ENCODE measurements around the gene BCAN.
A peak's percentile ranks its signal among the peaks of the same experiment; 100 is the strongest.

The BCAN gene

DNA sequence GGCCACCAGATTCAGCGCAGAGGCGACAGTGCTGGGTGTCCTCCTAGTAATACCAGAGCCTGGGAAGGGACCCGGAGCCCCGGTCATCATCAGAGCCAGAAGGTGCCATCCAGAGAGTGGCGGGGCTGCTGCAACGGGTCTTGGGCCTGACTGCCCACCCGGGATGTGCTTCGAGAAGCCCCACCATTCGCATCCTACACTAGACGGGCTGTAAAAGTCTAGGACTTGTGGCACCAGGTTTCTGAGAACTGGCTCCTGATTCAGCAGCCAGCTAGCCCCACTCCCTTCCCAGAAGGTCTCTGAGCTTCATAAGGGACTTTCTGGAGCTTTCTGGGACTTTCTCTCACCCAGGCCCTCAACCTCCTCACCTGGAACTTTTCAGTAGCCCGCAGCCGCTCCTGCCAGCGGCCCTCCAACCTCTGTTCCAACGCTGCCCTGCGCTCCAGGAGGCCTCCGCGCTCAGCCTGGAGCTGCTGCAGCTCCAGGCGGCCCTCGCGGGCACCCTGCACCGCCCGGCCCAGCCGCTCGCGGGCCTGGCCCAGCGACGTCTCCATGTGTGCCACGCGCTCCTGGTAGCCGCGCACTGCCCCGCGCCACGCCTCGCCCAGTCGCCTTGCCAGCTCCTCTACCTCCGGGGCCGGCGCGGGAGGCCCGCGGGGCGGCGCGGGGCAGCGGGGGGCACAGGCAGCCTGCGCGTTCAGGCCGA is 34.4 kb downstream of the BCAN start:
- no peak for DNase-seq (ENCODE audit: low read depth in 2 of 2)

DNA sequence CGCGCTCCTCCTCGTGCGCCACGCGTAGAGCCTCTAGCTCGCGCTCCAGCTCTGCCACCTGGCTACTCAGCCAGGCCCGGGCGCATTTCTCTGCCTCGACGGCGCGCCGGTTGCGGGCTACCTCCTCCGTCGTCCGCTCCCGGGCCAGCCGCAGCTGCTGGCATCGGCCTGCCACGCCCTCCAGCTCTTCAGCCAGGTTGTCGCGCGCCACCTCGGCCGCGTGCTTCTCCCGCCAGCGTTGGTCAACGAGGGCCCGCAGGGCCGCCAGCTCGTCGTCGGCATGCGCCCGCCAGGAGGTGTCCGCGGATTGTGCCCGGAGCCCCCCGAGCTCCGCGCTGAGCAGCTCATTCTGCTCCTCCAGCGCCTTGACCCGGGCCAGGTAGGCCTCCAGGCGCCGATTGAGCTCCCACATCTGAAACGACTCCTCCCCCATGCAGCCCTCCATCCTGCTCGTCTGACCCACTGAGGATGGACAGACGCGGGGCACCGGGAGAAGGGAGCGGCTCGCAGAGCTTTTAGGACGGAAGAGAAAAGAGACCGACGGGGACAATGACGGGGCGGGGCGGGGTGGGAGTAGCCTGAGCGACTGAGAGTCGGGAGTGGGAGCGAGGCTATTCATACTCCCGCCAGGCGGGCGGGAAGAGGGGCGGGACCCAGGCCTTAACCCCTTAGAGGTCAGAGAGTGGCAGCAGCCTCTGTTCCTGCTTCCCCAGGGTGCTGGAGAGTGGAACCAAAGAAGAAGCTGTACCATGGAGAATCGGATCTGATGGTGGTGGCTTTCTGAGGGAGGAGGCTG is 35.1 kb downstream of the BCAN start, which contains the start of gene NES:
Gene NES (minus strand): TSS at position 588 of the 796 bp plus-strand sequence. CDS start 143 bp downstream, at position 445.
- DNase-seq (ENCODE audit: low read depth in 2 of 2) = no peak

DNA sequence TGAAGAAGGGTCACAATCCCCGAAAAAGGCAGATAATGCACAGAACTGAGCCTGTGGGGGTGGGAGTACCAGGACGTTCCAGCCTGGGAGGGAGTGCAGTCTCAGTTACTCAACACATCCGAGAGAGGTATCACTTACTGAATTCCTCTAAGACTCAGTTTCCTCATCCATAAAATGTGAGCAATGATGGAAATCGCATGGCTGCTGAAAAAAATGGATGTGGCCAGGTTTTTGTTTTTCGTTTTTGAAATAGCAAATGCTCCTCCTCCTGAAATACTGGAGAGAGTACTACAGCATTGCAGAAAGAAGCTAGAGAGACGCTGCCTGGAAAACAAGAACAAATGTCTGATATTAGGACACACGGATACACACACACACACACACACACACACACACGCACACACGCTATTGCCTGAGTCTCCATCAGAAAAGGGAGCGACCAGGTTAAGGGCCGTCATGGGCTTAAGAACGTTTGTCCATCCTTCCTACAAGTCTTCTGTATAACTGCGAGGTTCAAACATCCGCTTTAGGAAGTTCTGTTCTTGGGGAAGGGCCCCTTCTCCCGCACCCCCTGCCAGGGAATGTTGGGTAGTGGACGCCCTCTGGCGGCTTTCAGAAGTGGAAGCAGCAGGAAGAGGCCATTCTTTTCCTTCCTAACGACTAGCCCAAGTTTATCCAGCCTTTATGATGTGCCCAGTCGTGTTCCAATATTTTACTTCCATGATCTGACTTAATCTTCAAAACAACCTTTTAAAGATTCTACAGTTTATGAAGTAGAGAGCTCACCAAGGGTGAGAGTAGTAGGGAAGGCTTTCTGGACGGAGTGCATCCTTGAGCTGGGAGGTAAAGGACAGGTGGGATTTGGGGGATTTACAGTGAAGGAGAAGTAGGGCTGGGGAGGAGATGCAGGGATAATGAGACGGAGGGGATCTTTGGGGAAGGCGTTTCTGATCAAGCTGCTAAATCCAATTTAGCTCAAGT is 36.0 kb downstream of the BCAN start:
- no peak for DNase-seq (ENCODE audit: low read depth in 2 of 2)

DNA sequence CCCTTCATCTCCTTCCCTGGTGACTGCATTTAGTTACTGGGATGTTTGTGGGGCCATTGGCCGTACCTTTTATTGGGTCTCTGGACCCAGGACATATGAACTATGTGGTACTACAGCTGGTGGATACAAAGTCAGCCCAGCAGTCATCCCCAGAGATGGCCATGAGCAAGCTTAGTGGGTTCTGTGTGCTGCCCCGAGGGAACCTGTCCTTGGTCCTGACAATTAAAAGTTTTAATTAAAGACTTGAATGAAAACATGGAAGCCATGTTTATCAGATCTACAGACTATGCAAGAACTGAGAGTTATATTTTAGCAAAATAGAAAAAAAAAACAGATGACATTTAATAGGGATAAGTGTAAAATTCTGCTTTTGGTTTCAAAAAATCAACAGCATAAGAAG is 38.1 kb downstream of the BCAN start:
- no peak for DNase-seq (ENCODE audit: low read depth in 2 of 2)

DNA sequence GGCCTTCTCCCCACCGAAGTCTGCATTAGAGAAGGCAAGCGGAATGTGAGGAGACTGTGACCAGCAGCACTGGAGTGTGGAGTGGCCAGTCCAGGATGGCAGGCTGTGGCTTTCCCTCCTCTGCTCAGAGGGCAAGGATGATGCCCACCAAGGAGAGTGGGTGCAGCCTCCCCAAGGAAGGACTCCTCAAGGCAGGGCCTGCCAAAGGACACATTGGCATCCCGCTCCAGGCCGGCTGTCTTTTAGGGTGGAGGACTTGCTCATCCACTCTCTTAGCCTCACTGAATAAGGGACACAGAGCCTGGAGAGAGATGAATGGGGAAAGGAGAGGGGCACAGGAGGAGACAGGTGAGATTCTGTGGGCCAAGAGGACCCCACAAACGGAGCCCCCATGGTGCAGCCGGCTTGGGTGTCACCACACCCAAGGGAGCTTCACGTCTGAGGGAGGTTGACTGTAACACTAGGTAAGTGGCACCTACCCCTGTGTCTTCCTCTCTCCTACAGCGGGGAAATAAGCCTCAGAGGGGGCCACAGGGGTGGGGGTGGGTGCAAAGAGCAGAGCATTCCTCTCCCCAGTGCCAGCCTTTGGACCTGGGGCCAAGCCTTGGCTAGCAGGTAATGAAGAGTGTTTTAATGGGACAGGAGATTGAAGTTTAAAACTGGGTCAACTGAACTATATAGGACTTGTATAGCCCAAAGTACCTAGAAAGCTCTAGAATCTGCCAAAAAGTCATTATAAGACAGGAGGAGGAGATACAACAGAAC is 39.5 kb downstream of the BCAN start:
- DNase-seq (ENCODE audit: low read depth in 2 of 2) = no peak

DNA sequence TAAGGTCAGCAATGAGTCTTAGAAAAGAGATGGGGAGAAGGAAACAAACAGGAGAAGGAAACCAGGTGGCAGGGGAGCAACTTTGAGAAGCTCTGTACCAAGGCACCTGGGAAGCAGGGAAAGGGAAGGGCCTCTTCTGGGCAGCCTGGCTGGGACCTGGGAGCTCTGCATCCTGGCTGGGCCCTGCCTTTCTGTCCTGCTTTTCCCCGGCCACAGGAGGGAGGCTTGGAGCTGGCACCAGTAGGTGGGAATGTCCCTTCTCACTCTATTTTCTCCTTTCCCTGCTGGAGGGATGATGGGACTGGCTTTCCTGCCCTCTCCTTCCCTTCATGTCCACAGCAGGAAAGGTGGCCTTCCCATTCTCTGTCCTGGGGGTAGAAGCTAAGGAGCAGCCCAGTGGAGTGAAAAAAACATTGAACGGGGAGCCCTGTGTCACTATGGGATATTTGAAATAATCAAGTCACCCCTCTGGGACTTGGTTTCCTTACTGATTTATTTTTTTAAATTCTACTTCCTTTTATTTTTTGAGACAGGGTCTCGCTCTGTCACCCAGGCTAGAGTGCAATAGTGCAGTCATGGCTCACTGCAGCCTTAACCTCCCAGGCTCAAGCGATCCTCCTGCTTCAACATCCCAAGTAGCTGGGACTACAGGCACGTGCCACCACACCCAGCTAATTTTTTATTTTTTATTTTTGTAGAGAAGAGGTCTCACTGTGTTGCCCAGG is 40.4 kb downstream of the BCAN start:
- DNase-seq (ENCODE audit: low read depth in 2 of 2) = no peak

DNA sequence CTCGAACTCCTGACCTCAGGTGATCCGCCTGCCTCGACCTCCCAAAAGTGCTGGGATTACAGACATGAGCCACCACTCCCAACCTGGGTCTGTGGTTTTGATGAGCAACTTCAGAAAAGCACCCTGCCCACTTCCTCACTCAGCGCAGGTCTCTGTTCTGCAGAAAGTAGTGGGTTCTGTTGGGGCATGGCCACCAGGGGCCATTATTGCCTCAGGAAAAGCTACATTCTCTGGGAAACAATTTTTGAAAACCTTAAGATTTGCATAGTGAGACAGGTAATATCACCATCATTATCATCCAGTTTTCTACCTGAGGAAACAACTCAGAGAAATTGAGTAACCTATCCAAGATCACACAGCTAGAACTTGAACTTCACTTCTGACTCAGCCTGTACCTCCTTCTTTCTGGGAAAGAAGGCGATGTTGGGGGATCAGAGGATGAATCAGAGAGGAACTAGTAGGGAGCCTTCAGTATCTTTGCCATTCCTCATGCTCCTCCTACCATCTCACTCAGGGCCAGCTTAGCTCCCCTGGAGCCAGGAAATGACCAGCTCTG is 42.4 kb downstream of the BCAN start:
- no peak for DNase-seq (ENCODE audit: low read depth in 2 of 2)

DNA sequence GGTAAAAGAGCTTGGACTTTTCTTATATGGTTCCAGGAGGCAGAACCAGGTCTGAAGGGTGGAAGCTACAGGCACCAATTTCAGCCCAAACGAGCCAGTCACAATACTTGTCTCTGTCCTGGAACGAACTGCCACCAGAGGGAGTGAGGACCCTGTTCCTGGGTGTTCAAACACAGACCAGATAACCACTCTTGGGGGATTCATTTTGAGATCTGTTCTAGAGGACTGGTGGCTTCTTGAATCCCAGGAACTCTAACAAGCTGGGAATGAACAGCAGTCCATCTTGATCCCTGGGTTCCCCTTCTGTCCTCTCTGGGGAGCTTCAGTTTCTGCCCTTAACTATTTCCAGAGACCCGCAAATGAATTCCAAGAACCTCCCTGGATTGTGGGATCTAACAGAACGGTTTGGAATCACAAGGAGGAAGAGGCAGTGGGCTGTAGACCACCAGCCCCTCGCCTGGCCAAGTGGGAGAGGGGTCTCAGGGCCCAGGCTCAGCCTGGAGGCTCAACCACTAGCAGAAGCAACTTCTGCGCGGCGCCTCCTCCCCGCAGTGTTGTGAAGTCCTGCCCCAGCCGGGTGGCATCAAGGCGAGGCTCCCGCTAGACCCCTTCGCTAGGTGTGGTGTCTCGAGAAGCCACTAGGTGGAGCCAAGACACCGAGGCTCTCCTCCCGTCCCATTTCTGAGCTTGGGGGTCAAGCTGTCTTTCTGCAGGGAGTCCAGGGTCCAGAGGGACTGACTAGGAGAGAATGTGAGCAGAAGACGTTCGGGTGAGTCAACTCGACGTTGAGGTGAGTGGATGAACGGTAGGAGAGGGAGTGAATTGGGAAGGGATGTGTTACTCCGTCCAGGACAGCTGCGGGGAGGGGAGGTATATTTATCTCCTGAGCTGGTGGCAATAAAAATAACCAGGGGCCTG is 47.4 kb downstream of the BCAN start:
- peak; percentile 60 to 71 for DNase-seq (ENCODE audit: low read depth in 2 of 2)

DNA sequence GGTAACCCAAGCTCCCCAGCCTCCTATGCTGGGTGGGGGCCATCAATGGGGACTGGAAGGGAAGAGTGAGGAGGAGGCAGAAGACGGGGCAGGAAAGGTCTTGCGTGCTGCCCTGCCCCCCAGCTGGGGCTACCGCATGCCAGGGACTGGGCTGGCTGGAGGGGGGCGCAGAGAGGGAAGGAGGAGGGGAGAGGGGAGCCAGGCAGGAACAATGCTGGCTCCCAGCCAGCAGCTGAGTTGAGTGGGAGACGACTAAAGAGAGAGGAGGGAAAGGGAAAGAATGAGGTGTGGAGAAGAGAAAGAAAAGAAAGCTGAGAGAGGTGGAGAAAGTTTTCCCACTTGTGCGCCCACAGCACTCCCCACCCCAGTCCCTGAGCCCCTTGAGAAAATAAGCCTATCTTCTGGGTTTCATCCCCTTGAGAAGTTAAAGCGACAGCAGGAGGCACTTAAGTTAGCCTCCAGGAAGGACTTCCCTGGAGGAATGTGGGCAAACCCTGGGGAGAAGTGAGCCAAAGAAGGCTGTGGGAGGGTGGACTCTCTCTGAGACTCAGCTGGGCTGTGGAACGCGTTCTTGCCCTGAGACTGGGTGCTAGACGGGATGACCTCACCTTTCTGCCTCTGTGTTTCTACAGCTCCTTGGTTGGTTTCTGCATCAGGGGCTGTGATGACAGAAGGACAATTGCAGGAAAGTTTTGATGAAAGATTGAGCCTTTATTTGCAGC is 48.2 kb downstream of the BCAN start:
- DNase-seq (ENCODE audit: low read depth in 2 of 2) = no peak

DNA sequence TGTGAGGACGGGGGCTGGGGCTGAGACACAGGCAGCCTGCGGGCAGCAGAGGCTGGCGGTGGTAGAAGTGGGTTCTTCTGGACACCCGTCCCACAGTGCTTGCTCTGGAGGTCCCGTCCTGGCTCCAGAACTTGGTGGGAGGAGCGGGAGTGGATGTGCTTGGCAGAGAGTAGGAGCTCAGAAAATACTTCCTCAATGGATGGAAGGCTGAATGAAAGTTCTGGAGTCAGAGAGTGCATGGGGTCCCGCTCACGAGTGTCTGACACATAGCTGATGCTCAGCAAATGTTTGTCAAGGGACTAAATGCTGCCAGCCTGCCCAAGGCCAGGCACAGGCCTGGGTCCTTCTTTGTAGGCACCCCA is 48.7 kb downstream of the BCAN start:
- no peak for DNase-seq (ENCODE audit: low read depth in 2 of 2)

DNA sequence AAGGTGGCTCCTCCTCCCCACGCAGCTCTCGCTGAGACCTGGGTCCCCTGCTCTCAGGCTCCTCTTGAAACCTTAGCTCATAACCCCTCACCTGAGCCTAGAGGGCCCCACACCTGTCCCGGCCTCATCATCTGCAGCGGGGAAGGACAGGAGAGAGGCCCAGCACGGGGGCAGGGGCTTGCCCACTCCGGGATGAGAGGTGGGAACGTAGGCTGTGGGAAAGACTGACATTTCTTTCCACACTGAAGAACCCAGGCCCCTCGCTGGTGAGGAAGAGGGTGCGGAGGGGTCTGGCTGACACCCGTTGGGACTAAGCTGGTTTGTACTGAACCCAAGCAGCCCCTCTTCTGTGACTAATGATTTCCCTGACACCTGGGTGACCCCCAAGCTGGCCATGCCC is 49.3 kb downstream of the BCAN start:
- no peak for DNase-seq (ENCODE audit: low read depth in 2 of 2)

DNA sequence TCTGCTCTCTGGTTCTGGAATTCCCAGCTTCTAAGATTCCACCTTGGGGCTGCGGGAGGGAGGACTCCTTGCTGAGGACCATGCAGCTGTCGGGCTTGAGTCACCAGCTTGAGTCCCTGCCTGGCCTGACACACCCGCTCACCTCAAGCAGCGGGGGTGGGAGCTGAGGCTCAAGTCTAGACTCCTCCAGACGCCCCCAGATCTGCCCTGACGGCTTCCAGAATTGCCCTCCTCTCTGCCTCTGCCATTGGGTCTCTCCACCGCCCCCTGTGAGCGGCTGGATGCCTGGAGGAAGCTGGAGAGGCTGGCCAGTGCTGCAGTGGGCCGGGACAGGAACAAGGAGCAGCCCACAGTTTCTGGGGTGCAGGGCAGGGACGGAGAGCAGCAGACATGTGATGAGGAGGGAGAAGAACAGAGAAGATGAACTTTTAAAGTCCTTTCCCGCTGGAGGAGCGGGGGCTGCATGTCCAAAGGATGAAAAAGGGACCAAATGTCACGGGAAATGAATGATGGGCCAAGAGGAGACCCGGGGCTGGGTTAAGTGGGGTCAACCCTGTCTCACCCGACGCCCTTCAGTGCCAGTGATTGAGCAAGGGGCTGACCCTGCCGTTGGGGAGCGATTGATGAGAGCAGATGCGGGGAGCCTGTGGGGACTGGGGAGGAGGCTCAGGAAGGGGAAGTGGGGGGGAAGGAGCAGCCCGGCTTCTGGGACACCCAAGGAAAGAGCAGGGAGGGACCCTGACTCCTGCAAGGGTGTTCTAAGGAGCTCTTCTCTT is 49.9 kb downstream of the BCAN start:
- DNase-seq (ENCODE audit: low read depth in 2 of 2) = no peak

DNA sequence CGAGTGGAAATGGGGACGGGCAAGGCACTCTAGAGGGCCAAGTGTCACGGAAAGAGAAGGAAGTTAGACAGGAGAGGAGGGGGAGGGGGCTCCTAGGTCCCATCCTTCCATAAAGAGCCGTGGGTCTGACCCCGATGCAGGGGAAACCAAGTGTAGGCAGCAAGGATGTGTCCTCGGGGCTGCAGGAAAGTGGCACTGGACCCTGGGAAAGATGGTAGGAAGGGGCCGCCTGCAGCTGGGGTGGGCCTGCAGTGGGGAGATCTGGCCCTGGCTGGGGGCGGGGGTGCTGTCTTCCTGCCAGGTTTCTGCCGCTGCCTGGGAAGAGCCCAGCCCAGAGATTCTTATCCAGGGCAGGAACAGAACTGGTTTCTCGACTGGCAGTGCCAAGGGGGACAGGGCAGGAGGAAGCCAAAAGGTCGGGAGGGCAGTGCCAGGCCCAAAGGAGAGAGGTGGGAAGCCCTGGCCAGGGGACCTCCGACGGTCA is 50.6 kb downstream of the BCAN start:
- DNase-seq (ENCODE audit: low read depth in 2 of 2) = no peak

DNA sequence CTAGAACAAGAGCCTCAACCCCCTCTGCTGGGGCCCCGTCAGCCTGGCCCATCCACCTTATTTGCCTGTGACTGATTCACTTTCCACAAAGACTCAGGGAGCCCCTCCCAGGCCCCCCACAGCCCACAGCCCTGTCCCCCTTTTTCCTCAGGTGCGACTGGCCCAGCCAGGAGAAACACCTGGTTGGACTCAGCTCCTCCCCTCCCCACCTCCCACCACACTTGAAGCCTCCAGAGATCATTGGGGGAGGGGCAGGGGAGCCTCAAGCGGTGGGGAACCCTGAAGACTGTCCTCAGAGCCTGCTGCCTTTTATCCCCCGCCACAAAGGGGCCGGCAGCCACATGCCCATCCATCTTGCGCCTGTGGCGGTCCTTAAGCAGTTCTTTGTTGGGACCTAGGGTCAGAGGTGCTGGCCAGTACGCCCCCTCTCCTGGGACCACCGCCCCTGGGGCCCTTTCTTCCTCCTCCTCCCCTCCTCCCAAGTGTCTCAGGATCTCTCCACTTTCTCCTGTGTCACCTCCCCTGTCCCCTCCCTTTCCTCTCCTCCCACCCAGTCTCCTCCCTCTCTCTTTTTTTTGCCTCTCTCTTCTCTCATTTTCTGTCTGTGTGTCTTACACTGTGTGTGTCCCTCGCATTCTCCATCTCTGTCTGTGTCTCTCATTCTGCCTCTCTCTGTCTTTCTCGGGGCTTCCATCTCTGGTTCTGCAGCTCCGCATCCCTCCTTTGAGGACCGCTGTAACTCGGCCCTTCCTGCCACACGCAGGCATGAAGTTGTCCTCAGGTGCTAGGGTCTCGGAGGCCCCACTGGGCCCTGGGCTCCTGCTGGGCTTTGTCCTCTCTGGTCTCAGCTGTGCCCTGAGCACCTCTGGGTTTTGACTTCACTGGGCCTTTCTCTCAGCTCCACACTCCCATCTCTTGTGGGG is 51.3 kb downstream of the BCAN start:
- no peak for DNase-seq (ENCODE audit: low read depth in 2 of 2)

DNA sequence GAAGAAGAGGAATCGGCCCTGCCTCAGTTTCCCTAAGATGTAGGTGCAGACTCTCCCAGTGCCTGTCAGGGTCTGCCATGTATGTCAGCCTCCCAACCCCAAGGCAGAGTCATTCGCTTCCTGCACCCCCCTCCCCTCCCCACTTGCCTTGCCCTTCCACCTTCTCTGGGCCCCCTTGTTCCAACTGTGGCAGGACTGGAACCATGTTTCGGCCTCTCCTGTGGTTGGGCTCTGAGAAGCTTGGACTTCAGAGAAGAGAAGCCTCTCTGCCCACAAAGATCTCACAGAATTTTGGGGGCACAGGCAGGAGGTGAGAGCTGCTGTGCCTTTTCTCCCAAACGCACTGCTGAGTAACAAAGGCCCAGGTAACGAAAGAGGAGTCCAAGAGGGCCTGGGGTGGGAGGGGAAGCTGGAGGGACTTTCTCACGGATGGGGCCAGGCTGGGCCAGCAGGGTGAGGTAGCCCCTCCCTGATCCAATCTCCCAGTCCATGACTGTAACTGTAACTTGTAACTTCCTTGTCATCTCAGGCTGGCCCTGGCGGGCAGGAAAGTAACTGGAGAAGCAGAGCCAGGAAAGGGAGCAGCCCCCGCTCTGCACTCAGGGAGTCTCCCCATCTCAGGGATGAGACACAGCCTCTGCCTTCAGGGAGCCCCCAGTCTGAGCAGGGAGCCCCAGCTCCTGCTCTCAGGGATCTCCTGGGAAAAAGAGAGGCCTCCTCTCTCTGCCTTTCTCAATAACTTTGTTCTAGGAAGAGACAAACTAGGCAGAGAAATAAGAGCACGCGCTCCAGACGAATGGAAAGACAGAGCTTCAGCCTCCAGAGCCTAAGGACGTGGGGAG is 52.2 kb downstream of the BCAN start:
- DNase-seq (ENCODE audit: low read depth in 2 of 2) = no peak

DNA sequence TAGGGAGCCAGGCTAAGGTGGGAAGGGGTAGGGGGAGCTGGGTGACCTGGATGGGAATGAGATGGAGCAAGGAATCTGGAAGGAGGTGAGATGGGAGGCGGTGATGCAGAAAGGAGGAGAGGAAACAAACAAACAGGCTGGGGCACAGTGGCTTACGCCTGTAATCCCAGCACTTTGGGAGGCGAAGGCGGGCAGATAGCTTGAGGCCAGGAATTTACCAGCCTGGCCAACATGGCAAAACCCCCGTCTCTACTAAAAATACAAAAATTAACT is 52.7 kb downstream of the BCAN start:
- no peak for DNase-seq (ENCODE audit: low read depth in 2 of 2)
